Fibroblast of pulmonary artery (primary cell): Measurements from ENCODE around the gene CTTNBP2NL.
"Not testable (repeated sequence)": the region's sequence is repeated elsewhere in the genome, so short reads cannot be mapped to it uniquely, and the experiment has no call there.

Experiments used
- DNase-seq: peaks from one replicate; pipeline ENCODE4 v3.0.0-alpha.2; 2010; ENCODE audit warnings: low read depth
- H3K4me3 ChIP-seq: replicated peaks from 2 replicates; pipeline ENCODE4 v1.5.1; 2011; ENCODE audit warnings: low read depth, mild to moderate bottlenecking, control low read depth, low read length, moderate library complexity
- TF ChIP-seq, protein P1 (sequence below): IDR thresholded peaks from 2 replicates; pipeline ENCODE4 v1.5.1; 2011; ENCODE audit warnings: mild to moderate bottlenecking, control low read depth, low read length, inconsistent platforms; ENCODE audit errors: missing control alignments

The CTTNBP2NL gene

DNA sequence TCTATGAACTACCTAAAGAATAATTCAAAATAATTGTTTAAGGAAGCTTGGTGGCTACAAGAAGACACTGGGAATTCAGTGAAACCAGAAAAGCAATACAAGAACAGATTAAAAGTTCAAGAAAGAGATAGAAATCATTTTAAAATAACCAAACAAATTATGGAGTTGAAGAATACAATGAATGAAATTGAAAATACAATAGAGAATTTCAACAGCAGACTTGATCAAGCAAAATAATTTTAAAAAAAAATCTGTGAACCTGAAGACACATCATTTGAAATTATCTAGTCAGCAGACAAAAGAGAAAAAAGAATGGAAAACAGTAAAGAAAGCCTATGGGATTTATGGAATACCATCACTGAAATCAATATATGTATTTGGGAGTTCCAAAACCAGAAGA, 81.5 kb downstream of the CTTNBP2NL start:
- no peak for DNase-seq
- no peak overlapping the region for H3K4me3 ChIP-seq
- TF ChIP-seq, protein P1, sequence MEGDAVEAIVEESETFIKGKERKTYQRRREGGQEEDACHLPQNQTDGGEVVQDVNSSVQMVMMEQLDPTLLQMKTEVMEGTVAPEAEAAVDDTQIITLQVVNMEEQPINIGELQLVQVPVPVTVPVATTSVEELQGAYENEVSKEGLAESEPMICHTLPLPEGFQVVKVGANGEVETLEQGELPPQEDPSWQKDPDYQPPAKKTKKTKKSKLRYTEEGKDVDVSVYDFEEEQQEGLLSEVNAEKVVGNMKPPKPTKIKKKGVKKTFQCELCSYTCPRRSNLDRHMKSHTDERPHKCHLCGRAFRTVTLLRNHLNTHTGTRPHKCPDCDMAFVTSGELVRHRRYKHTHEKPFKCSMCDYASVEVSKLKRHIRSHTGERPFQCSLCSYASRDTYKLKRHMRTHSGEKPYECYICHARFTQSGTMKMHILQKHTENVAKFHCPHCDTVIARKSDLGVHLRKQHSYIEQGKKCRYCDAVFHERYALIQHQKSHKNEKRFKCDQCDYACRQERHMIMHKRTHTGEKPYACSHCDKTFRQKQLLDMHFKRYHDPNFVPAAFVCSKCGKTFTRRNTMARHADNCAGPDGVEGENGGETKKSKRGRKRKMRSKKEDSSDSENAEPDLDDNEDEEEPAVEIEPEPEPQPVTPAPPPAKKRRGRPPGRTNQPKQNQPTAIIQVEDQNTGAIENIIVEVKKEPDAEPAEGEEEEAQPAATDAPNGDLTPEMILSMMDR, result no peak

DNA sequence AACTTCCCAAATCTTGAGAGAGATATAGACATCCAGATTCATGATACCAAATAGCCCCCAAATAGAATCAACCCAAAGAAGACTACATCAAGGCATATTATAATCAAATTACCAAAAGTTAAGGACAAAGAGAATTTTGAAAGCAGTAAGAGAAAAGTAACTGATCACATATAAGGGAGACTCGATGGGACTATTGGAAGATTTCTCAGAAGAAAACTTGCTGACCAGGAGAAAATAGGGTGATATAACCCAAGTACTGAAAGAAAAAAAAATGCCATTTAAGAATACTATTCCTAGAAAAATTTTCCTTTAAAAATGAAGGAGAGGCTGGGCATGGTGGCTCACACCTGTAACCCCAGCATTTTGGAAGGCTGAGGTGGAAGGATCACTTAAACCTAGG, 82.3 kb downstream of the CTTNBP2NL start:
- DNase-seq, result no peak
- H3K4me3 ChIP-seq, result no peak overlapping the region
- TF ChIP-seq, protein P1, result no peak

DNA sequence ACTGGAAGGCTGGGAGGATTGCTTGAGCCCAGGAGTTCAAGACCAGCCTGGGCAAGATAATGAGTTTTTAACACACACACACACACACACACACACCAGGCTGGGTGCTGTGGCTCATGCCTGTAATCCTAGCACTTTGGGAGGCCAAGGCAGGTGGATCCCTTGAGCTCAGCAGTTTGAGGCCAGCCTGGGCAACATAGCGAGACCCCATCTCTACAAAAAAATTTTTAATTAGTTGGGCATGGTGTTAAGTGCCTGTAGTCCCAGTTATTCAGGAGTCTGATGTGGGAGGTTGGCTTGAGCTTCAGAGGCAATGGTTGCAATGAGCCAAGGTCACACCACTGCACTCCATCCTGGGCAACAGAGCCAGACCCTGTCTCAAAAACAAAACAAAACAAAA, 90.0 kb downstream of the CTTNBP2NL start:
- DNase-seq, H3K4me3 ChIP-seq: not testable (repeated sequence)

DNA sequence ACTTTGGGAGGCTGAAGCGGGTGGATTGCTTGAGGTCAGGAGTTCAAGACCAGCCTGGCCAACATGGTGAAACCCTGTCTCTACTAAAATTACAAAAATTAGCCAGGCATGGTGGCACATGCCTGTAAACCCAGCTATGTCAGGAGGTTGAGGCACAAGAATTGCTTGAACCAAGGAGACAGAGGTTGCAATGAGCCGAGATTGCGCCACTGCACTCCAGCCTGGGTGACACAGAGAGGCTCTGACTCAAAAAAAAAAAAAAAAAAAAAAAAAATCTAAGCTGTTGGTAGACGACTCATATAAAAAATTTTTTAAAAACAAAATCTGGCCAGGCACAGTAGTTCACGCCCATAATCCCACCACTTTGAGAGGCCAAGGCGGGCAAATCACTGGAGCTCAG, 91.7 kb downstream of the CTTNBP2NL start:
- H3K4me3 ChIP-seq, DNase-seq: not testable (repeated sequence)

DNA sequence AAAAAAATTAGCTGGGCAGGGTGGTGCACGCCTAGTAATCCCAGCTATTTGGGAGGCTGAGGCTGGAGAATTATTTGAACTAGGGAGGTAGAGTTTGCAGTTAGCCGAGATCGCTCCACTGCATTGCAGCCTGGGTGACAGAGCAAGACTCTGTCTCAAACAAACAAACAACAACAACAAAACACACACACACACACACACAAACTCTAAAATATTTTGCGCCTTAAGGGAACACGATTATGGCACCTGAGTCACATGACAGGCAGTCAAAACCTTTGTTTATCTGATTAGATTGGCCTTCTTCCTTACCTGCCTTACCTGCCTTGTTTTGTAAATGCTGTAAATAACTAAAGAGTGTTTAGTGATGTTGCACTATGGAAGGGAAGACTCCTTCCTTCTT, 92.1 kb downstream of the CTTNBP2NL start:
- H3K4me3 ChIP-seq, result no peak overlapping the region
- no peak for DNase-seq
- TF ChIP-seq, protein P1, result no peak

DNA sequence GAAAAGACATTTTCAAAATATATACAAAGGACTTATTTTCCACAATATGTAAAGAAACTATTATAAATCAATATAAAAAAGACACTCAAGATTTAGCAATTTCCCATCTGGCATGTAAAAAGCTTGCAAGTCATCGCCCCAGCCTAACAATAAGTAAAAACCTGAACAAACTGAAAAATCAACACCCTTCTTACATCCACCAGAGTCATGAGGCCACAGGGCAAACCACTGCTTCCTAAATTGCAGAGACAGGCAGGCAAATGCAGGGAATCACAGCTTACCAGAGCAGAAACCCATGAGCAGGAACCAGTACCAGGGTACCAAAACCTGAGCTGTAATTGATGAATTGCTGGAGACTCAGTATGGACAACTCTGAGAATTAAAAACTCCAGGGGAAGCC, 96.1 kb downstream of the CTTNBP2NL start:
- TF ChIP-seq, protein P1, result no peak
- no peak overlapping the region for H3K4me3 ChIP-seq
- DNase-seq, result no peak

DNA sequence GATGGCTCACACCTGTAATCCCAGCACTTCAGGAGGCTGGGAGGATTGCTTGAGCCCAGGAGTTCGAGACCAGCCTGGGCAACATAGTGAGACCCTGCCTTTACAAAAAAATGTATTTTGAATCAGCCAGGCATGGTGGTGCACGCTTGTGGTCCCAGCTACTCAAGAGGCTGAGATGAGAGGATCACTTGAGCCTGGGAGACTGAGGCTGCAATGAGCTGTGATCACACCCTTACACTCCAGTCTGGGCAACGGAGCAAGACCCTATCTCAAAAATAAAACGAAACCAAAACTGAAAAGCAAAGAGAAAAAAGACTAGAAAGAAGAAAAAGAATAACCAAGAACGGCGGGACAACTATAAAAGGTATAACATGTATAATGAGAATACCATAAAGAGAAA, 97.3 kb downstream of the CTTNBP2NL start:
- TF ChIP-seq, protein P1, result no peak
- DNase-seq, result no peak
- H3K4me3 ChIP-seq, result no peak overlapping the region

DNA sequence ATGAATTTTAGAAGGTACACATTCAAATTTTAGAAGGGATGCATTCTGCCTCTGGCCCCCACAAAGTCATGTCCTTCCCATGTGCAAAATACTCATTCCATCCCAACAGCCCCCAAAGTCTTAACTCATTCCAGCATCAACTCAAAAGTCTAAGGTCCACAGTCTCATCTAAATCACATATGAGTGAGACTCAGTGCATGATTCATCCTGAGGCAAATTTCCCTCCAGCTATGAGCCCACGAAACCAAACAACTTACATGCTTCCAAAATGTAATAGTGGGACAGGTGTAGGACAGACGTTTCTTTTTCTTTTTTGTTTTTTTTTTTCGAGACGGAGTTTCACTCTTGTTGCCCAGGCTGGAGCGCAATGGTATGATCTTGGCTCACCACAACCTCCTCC, 100.3 kb downstream of the CTTNBP2NL start:
- no peak for DNase-seq
- H3K4me3 ChIP-seq, result no peak overlapping the region
- TF ChIP-seq, protein P1, result no peak
